ENCODE data around the gene CEBPZOS. TPM values are rescaled to one million over a fixed set of nuclear protein-coding genes. Genes with fewer than 3 reads are reported as not detected.
A peak's percentile ranks its signal among the peaks of the same experiment; 100 is the strongest.
"Not testable (repeated sequence)": the region's sequence is repeated elsewhere in the genome, so short reads cannot be mapped to it uniquely, and the experiment has no call there.

Gene CEBPZOS
- total and polyA plus RNA-seq, 4 donors, result 9.1 to 22.9 (median 13.5) TPM

DNA sequence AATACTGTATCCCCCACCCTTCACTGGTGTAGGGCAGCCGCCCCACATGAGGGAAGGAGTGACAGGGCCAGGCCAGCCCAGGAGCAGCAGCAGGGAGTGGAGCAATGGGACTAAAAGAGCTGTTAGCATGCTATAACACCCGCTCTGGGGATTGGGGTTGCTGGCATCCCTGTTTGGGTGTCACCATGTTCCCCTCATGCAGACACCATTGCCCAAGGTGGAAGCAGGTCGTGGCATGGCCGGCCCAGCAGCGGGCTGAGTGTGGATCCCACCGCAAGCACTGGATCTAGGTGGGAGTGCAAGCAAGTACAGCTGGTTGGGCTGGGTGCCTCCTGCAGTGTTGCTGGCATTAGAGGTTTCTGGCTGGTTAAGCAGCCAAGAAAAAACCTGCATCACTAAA, 4.5 kb upstream of the CEBPZOS start (continued):
- TF ChIP-seq, protein P1, sequence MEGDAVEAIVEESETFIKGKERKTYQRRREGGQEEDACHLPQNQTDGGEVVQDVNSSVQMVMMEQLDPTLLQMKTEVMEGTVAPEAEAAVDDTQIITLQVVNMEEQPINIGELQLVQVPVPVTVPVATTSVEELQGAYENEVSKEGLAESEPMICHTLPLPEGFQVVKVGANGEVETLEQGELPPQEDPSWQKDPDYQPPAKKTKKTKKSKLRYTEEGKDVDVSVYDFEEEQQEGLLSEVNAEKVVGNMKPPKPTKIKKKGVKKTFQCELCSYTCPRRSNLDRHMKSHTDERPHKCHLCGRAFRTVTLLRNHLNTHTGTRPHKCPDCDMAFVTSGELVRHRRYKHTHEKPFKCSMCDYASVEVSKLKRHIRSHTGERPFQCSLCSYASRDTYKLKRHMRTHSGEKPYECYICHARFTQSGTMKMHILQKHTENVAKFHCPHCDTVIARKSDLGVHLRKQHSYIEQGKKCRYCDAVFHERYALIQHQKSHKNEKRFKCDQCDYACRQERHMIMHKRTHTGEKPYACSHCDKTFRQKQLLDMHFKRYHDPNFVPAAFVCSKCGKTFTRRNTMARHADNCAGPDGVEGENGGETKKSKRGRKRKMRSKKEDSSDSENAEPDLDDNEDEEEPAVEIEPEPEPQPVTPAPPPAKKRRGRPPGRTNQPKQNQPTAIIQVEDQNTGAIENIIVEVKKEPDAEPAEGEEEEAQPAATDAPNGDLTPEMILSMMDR (IDR thresholded peaks at IDR 0.05; ENCODE audit: low read depth, low read length, missing input control), result no peak
- TF ChIP-seq HNF4G (IDR thresholded peaks at IDR 0.05) (no peak), HNF4A (conservative IDR thresholded peaks at IDR 0.05) (no peak), YY1 (IDR thresholded peaks at IDR 0.05) (no peak), FOXA1 (IDR thresholded peaks at IDR 0.05) (no peak), RAD21 (IDR thresholded peaks at IDR 0.05) (no peak)
- TF ChIP-seq, protein P2, sequence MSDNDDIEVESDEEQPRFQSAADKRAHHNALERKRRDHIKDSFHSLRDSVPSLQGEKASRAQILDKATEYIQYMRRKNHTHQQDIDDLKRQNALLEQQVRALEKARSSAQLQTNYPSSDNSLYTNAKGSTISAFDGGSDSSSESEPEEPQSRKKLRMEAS (IDR thresholded peaks at IDR 0.05), result no peak
- TF ChIP-seq, protein P3, sequence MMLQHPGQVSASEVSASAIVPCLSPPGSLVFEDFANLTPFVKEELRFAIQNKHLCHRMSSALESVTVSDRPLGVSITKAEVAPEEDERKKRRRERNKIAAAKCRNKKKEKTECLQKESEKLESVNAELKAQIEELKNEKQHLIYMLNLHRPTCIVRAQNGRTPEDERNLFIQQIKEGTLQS (IDR thresholded peaks at IDR 0.05), result no peak

DNA sequence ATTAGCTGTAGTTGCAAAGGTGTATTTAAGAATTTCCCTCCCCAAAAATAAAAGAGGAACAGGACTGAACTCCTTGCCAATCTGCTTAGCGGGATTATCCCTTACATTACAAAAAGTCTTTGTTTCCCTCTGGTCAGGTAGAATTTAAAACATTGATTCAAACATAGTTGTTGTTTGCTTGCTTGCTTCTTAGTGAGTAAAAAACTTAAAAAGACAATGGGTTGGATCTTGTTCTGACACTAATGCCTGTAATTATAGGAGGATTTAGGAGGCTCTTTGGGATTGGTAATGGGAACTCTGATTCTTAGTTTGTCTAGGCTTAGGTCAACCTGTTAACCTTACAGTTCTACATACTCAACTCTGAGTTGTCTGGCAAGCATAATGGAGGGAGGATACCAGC, 3.7 kb upstream of the CEBPZOS start:
- WGBS, result 94% methylated on average over 1 of the region's 1 CpG
- Histone ChIP-seq H3K27ac (ENCODE audit: low read depth in 1 of 2, low read length in 2 of 2) (no peak overlapping the region), H3K27me3 (ENCODE audit: control insufficient read depth in 4 of 4, insufficient read depth in 4 of 4, low read length in 3 of 4) (no peaks in the 10 kb centered on the region), H3K9ac (ENCODE audit: low read depth in 1 of 2, low read length in 2 of 2) (no peak overlapping the region), H3K4me3 (ENCODE audit: low read depth in 1 of 3, low read length in 3 of 3) (no peak overlapping the region), H3K9me3 (ENCODE audit: control insufficient read depth in 4 of 4, low read length in 3 of 4) (no peaks in the 10 kb centered on the region), H3K4me1 (ENCODE audit: control insufficient read depth in 4 of 4, insufficient read depth in 4 of 4, low read length in 3 of 4) (peaks cover 0 to 8% (median 2%) of the 10 kb centered on the region in 4 donors), H3K36me3 (ENCODE audit: control insufficient read depth in 4 of 4, insufficient read depth in 3 of 4, low read depth in 1 of 4, low read length in 3 of 4) (no peaks in the 10 kb centered on the region)
- no peak for DNase-seq (ENCODE audit: low spot score)
- TF ChIP-seq RAD21 (IDR thresholded peaks at IDR 0.05) (no peak), NR2F2 (IDR thresholded peaks at IDR 0.05) (no peak), YY1 (IDR thresholded peaks at IDR 0.05) (no peak), GABPA (IDR thresholded peaks at IDR 0.05 in 1 of 2, conservative IDR thresholded peaks at IDR 0.05 in 1 of 2) (no peak), RXRA (IDR thresholded peaks at IDR 0.05) (no peak), HNF4G (IDR thresholded peaks at IDR 0.05) (no peak), FOXA2 (IDR thresholded peaks at IDR 0.05) (no peak)
- TF ChIP-seq, protein P1 (IDR thresholded peaks at IDR 0.05; ENCODE audit: low read depth, low read length, missing input control), result no peak

DNA sequence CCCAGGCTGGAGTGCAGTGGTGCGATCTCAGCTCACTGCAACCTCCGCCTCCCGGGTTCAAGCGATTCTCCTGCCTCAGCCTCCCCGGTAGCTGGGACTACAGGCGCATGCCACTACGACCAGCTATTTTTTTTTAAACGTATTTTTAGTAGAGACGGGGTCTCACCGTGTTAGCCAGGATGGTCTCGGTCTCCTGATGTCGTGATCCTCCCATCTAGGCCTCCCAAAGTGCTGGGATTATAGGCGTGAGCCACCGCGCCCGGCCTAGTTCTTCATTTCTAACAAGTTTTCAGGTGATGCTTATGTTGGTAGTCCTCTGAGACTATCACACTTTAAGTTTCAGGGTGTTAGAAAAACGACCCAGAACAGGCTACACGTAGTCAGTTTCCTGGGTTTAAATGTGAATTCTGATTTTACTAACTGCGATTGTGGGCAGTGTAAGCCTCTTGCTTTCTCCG, 405 bp upstream of the CEBPZOS start:
- H3K4me1 ChIP-seq (ENCODE audit: control insufficient read depth in 4 of 4, insufficient read depth in 4 of 4, low read length in 3 of 4); H3K36me3 ChIP-seq (ENCODE audit: control insufficient read depth in 4 of 4, insufficient read depth in 3 of 4, low read depth in 1 of 4, low read length in 3 of 4); H3K27me3 ChIP-seq (ENCODE audit: control insufficient read depth in 4 of 4, insufficient read depth in 4 of 4, low read length in 3 of 4); H3K9me3 ChIP-seq (ENCODE audit: control insufficient read depth in 4 of 4, low read length in 3 of 4); DNase-seq (ENCODE audit: low spot score): not testable (repeated sequence)
- Histone ChIP-seq H3K27ac (ENCODE audit: low read depth in 1 of 2, low read length in 2 of 2) (peak overlapping the region; percentile 89 to 93), H3K4me3 (ENCODE audit: low read depth in 1 of 3, low read length in 3 of 3) (peak overlapping the region; percentile 67 to 87 (median 79)), H3K9ac (ENCODE audit: low read depth in 1 of 2, low read length in 2 of 2) (peak overlapping the region in 1 of 2 donors; percentile 49)
- 82% methylated on average over 20 of the region's 20 CpGs for WGBS

All from liver (tissue), 9 donors.